RWPE1 (cell line): ENCODE results near the gene IMMP2L.
A peak's percentile ranks its signal among the peaks of the same experiment; 100 is the strongest.

Source experiments
- CTCF ChIA-PET: fragments of 350-600 bp; sonication (Branson Sonifier 250); formaldehyde crosslinking; extraction: SDS; loops from one replicate; lab custom pipeline; 2021; lab: Yijun Ruan, JAX
- POLR2A ChIA-PET: fragments of 400-600 bp; formaldehyde crosslinking; extraction: SDS; loops from one replicate; lab custom pipeline; 2020; ENCODE audit warnings: antibody characterized with exemption; ENCODE audit not compliant: low non-redundant PET; lab: Yijun Ruan, JAX
- DNase-seq: peaks from one replicate; pipeline ENCODE4 v3.0.0; 2012; ENCODE audit warnings: low spot score
- H3K27ac ChIP-seq: fragments of 450-650 bp; 2 replicates; pipeline ENCODE4 v1.5.1; 2017
- TF ChIP-seq, protein P1 (sequence below): fragments of 450-650 bp; conservative IDR thresholded peaks from 2 replicates; pipeline ENCODE4 v1.5.1; 2017; ENCODE audit warnings: low read depth, mild to moderate bottlenecking

IMMP2L gene

DNA sequence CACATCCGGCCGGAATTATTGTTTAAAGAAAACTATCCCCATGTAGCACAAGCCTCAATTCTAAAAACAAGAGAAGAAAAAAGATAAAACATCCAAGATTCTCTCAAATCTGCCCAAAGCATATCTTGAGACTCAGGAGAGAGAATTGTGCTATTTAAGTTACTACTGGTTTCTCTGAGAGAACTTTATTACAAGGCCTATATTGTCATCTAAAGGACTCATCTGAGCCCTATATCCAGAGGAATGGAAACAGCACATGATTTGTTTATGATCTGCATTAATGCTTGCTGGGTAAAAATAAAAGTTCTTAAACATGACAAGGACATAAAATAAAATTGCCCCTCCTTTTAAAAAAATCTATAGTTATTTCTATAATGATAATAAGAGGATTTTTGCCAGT is 446.3 kb downstream of the IMMP2L start:
- H3K27ac ChIP-seq, result no peak overlapping the region
- TF ChIP-seq, protein P1, sequence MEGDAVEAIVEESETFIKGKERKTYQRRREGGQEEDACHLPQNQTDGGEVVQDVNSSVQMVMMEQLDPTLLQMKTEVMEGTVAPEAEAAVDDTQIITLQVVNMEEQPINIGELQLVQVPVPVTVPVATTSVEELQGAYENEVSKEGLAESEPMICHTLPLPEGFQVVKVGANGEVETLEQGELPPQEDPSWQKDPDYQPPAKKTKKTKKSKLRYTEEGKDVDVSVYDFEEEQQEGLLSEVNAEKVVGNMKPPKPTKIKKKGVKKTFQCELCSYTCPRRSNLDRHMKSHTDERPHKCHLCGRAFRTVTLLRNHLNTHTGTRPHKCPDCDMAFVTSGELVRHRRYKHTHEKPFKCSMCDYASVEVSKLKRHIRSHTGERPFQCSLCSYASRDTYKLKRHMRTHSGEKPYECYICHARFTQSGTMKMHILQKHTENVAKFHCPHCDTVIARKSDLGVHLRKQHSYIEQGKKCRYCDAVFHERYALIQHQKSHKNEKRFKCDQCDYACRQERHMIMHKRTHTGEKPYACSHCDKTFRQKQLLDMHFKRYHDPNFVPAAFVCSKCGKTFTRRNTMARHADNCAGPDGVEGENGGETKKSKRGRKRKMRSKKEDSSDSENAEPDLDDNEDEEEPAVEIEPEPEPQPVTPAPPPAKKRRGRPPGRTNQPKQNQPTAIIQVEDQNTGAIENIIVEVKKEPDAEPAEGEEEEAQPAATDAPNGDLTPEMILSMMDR, result no peak
- ChIA-PET CTCF (no interaction called here), POLR2A (no interaction called here)
- DNase-seq, result no peak

DNA sequence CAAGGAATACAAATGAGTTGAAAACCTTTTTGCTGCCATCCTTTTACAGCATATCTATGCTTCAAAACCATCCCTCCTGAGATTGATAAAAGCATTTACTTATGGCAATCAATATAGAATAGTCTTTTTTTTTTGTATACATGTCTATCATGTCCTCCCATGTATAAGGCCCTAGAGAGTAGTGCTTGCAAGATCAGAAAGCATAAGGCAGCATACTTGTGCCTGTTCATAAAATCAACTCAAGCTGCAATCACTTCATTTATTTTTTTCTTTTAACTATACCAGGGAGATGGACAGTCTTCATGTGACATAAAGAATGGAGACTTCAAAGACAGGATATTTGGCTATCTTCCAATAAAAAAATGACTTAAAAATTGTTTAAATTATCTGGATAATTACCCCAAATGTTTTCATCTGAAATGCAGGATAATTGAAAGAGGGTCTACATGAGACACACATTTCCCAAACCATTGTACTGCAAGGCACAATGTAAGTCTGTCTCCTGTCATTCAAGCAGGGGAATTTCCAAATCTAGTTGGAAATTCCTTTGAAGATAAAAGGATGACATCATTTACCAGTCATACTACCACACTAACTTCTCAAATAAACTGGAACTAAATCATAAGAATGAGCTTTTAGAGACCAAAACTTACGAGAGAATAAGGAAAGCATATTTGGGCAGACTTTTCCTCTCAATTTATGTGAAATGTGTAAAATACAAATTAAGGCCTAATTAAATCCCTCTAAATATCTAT is 448.9 kb downstream of the IMMP2L start:
- POLR2A ChIA-PET, result no interaction called here
- CTCF ChIA-PET, result no interaction called here
- no peak overlapping the region for H3K27ac ChIP-seq
- TF ChIP-seq, protein P1, result no peak
- peak; percentile 7 for DNase-seq

DNA sequence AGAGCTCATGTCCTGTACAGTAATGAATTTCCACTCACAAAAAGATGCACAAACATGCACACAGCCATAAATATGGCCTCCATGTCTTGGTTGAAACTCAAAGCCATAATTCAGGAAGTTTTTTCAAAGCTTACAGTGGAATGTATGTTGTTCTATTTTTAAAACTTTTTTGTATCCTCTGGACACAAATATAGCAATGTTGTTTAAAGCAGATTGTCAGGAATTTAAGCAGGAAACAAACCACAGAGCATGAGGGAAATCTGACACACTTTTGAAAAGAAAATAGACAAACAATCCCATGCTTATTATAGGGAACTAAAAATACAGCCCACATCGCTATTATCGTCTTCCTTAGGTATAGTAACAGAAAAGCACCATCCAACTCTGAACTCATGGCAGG is 449.9 kb downstream of the IMMP2L start:
- no peak for DNase-seq
- POLR2A ChIA-PET, result no interaction called here
- no peak overlapping the region for H3K27ac ChIP-seq

DNA sequence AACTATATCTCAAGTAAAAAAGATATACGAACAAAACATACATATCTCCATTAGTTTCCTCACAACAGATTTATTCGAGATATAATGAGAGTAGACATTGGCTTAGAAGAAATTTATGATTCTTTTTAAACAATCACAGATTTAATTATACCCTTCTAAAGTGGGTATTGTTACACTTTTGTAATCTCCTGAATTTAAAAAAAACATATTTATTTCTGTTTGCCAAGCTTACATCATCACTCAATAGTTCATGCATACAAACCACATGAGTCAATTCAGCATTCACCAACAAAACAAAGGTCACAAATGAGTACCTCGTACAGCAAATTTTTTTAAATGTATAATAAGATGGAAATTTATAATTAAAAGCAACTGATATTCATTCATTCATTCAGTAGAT is 453.8 kb downstream of the IMMP2L start:
- ChIA-PET CTCF (interaction anchor here (0.6 kb wide), 1 partner anchor 22 kb away, joined by 4 read pairs; no protein-coding TSS in a partner anchor), POLR2A (no interaction called here)
- no peak overlapping the region for H3K27ac ChIP-seq
- TF ChIP-seq, protein P1, result no peak
- DNase-seq, result no peak

More for the DNA sequence above, 449.9 kb downstream of the IMMP2L start:
- TF ChIP-seq, protein P1, result no peak
- CTCF ChIA-PET, result interaction anchor here (0.9 to 1.4 kb wide), 2 partner anchors 14 to 65 kb away, joined by 3 to 4 read pairs; no protein-coding TSS in a partner anchor

DNA sequence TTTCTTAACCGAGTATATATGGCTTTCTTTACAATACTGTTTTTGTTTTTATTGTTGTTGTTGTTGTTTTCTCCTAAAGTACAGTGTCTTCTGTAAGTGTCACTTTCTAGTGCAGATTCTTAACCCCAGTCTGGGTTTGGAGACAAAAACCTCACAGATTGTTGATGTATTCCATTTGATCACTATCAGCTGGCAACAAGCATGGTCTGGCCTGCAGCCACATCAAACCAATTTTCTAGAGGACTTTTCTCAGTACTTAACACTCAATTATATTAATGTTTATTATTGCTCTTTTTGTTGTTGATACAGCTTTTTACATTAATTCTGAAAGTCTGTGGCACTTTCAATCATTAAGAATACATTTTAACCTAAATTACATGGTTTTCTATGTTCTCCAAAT is 454.3 kb downstream of the IMMP2L start:
- H3K27ac ChIP-seq, result no peak overlapping the region
- TF ChIP-seq, protein P1, result no peak
- POLR2A ChIA-PET, result no interaction called here
- no peak for DNase-seq
- CTCF ChIA-PET, result interaction anchor here (0.6 kb wide), 1 partner anchor 1707 kb away, joined by 3 read pairs; no protein-coding TSS in a partner anchor

DNA sequence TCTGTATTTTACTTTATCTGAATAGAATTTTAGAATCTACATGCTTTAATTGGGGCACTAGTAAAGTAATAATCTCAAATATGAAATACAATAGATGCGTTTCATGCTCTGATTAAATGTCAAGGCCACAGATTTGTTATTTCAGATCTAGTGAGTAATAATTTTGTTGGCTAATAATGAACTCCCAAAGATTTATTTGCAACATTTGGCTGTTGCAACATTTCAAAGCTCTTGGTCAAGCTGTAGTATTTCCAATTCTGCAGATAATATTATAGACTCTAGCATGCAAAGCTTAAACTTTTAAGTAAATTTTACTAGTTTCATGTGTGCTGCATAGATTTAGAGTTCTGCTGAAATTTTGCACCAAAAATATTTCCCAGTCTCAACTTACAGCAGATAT is 454.7 kb downstream of the IMMP2L start:
- POLR2A ChIA-PET, result no interaction called here
- TF ChIP-seq, protein P1, result no peak
- no peak for DNase-seq
- H3K27ac ChIP-seq, result no peak overlapping the region
- CTCF ChIA-PET, result interaction anchor here (0.6 kb wide), 1 partner anchor 1707 kb away, joined by 3 read pairs; no protein-coding TSS in a partner anchor
